K562 (cell line): ENCODE results near the gene FGF21. TPM values are rescaled to one million over a fixed set of nuclear protein-coding genes. Genes with fewer than 3 reads are reported as not detected.

Source experiments
- EP300 ChIP-seq: IDR thresholded peaks from 2 replicates; pipeline ENCODE4 v1.6.1; 2012; ENCODE audit warnings: low read length, improper control_type of control experiment
- HMGXB4 ChIP-seq: sonication (generic); formaldehyde crosslinking; IDR thresholded peaks from 2 replicates; pipeline ENCODE4 v1.8.1; 2023; ENCODE audit warnings: mild to moderate bottlenecking, missing genetic modification reagents
- KDM2B ChIP-seq: fragments of 250-450 bp; sonication (Bioruptor Pico); IDR thresholded peaks from 2 replicates; pipeline ENCODE4 v1.8.0; 2021; ENCODE audit warnings: mild to moderate bottlenecking, moderate library complexity
- LARP7 ChIP-seq: fragments of 450-650 bp; IDR thresholded peaks from 2 replicates; pipeline ENCODE4 v1.6.1; 2016
- NR1H2 ChIP-seq: sonication (generic); formaldehyde crosslinking; IDR thresholded peaks from 2 replicates; pipeline ENCODE4 v1.4.0; 2020; ENCODE audit warnings: mild to moderate bottlenecking, missing genetic modification reagents
- RBBP5 ChIP-seq: fragments of 200-600 bp; sonication (generic); IDR thresholded peaks from 2 replicates; pipeline ENCODE4 v1.6.1; 2012; ENCODE audit warnings: borderline replicate concordance, mild to moderate bottlenecking, low read length, control low read depth, inconsistent platforms; ENCODE audit not compliant: insufficient read depth, poor library complexity, severe bottlenecking
- SLC30A9 ChIP-seq: fragments of 250-450 bp; sonication (Bioruptor Pico); IDR thresholded peaks from 2 replicates; pipeline ENCODE4 v1.8.0; 2022; ENCODE audit warnings: mild to moderate bottlenecking, moderate library complexity
- TFAM ChIP-seq: fragments of 250-450 bp; sonication (Bioruptor Pico); conservative IDR thresholded peaks from 2 replicates; pipeline ENCODE4 v1.5.0; 2021; ENCODE audit warnings: mild to moderate bottlenecking, moderate library complexity
- ZBTB17 ChIP-seq: fragments of 450-650 bp; formaldehyde crosslinking; IDR thresholded peaks from 2 replicates; pipeline ENCODE4 v1.4.0; 2020; ENCODE audit warnings: mild to moderate bottlenecking
- ZNF24 ChIP-seq: fragments of 450-650 bp; IDR thresholded peaks from 2 replicates; pipeline ENCODE4 v1.6.1; 2016
- ZNF583 ChIP-seq: fragments of 250-450 bp; sonication (Bioruptor Pico); IDR thresholded peaks from 2 replicates; pipeline ENCODE4 v1.4.0; 2020
- polyA plus RNA-seq, 8 experiments: library from polyadenylated mRNA; depleted of rRNA in 4 of 8; stranded (reverse) in 5 of 8; unstranded in 3 of 8; fragments of >200 nt; fragmentation: Nextera tagmentation in 2 of 8; fragmentation: Illumina TruSeq in 1 of 8; extraction: Ambion mirVana in 2 of 8; extraction: Trizol in 1 of 8; gene quantifications; 2 replicates each; pipeline versions ENCODE4 v1.2.1 to v1.2.3, GENCODE V29; 2011 to 2014; ENCODE audit warnings: inconsistent platforms in 1 of 8, missing spikeins in 1 of 8
- total RNA-seq, 7 experiments: library from RNA; depleted of rRNA in 6 of 7; stranded (reverse); fragments of >200 nt in 6 of 7; fragmentation: Illumina TruSeq in 2 of 7; extraction: Trizol in 2 of 7; gene quantifications; 2 replicates each; pipeline versions ENCODE4 v1.2.1 to v1.2.3, GENCODE V29; 2011 to 2021; ENCODE audit warnings: low replicate concordance in 1 of 7
- TF ChIP-seq, protein P1 (sequence below): fragments of 250-450 bp; sonication (Bioruptor Pico); IDR thresholded peaks from 2 replicates; pipeline ENCODE4 v1.5.0; 2021; ENCODE audit warnings: mild to moderate bottlenecking, borderline replicate concordance
- TF ChIP-seq, protein P2 (sequence below), 2 experiments: IDR thresholded peaks; 2 replicates each; pipeline ENCODE4 v1.6.1; 2012; ENCODE audit warnings: improper control_type of control experiment in 2 of 2, low read depth in 2 of 2, low read length in 2 of 2, borderline replicate concordance in 1 of 2
- TF ChIP-seq, protein P3 (sequence below): sonication (generic); formaldehyde crosslinking; IDR thresholded peaks from 2 replicates; pipeline ENCODE4 v1.8.0; 2022; ENCODE audit warnings: mild to moderate bottlenecking, missing genetic modification reagents, borderline replicate concordance
- TF ChIP-seq, protein P4 (sequence below): sonication (generic); formaldehyde crosslinking; IDR thresholded peaks from 2 replicates; pipeline ENCODE4 v1.8.1; 2023; ENCODE audit warnings: mild to moderate bottlenecking, missing genetic modification reagents

FGF21 gene
- total and polyA plus RNA-seq, 9 of the 15 experiments (the other 6 are each of a cell fraction or from before 2014, with no cell fraction given), result 0.04 to 0.77 (median 0.09) TPM; not detected in 6

- TF ChIP-seq, protein P1, sequence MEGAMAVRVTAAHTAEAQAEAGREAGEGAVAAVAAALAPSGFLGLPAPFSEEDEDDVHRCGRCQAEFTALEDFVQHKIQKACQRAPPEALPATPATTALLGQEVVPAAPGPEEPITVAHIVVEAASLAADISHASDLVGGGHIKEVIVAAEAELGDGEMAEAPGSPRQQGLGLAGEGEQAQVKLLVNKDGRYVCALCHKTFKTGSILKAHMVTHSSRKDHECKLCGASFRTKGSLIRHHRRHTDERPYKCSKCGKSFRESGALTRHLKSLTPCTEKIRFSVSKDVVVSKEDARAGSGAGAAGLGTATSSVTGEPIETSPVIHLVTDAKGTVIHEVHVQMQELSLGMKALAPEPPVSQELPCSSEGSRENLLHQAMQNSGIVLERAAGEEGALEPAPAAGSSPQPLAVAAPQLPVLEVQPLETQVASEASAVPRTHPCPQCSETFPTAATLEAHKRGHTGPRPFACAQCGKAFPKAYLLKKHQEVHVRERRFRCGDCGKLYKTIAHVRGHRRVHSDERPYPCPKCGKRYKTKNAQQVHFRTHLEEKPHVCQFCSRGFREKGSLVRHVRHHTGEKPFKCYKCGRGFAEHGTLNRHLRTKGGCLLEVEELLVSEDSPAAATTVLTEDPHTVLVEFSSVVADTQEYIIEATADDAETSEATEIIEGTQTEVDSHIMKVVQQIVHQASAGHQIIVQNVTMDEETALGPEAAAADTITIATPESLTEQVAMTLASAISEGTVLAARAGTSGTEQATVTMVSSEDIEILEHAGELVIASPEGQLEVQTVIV, result no peak
- TF ChIP-seq, protein P2, sequence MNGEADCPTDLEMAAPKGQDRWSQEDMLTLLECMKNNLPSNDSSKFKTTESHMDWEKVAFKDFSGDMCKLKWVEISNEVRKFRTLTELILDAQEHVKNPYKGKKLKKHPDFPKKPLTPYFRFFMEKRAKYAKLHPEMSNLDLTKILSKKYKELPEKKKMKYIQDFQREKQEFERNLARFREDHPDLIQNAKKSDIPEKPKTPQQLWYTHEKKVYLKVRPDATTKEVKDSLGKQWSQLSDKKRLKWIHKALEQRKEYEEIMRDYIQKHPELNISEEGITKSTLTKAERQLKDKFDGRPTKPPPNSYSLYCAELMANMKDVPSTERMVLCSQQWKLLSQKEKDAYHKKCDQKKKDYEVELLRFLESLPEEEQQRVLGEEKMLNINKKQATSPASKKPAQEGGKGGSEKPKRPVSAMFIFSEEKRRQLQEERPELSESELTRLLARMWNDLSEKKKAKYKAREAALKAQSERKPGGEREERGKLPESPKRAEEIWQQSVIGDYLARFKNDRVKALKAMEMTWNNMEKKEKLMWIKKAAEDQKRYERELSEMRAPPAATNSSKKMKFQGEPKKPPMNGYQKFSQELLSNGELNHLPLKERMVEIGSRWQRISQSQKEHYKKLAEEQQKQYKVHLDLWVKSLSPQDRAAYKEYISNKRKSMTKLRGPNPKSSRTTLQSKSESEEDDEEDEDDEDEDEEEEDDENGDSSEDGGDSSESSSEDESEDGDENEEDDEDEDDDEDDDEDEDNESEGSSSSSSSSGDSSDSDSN (IDR thresholded peaks at IDR 0.05; ENCODE audit: borderline replicate concordance in 1 of 2, low read depth in 2 of 2, low read length in 2 of 2), result no peak
- TF ChIP-seq NR1H2 (CRISPR knock-in tag) (no peak), ZNF583 (CRISPR knock-in tag) (no peak), TFAM (CRISPR knock-in tag) (no peak), SLC30A9 (CRISPR knock-in tag) (no peak), LARP7 (no peak), ZBTB17 (CRISPR knock-in tag) (no peak), RBBP5 (no peak), HMGXB4 (CRISPR knock-in tag) (no peak), ZNF24 (peak; percentile 80), KDM2B (no peak), EP300 (no peak)
- TF ChIP-seq, protein P3, sequence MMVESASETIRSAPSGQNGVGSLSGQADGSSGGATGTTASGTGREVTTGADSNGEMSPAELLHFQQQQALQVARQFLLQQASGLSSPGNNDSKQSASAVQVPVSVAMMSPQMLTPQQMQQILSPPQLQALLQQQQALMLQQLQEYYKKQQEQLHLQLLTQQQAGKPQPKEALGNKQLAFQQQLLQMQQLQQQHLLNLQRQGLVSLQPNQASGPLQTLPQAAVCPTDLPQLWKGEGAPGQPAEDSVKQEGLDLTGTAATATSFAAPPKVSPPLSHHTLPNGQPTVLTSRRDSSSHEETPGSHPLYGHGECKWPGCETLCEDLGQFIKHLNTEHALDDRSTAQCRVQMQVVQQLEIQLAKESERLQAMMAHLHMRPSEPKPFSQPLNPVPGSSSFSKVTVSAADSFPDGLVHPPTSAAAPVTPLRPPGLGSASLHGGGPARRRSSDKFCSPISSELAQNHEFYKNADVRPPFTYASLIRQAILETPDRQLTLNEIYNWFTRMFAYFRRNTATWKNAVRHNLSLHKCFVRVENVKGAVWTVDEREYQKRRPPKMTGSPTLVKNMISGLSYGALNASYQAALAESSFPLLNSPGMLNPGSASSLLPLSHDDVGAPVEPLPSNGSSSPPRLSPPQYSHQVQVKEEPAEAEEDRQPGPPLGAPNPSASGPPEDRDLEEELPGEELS (CRISPR knock-in tag), result no peak
- TF ChIP-seq, protein P4, sequence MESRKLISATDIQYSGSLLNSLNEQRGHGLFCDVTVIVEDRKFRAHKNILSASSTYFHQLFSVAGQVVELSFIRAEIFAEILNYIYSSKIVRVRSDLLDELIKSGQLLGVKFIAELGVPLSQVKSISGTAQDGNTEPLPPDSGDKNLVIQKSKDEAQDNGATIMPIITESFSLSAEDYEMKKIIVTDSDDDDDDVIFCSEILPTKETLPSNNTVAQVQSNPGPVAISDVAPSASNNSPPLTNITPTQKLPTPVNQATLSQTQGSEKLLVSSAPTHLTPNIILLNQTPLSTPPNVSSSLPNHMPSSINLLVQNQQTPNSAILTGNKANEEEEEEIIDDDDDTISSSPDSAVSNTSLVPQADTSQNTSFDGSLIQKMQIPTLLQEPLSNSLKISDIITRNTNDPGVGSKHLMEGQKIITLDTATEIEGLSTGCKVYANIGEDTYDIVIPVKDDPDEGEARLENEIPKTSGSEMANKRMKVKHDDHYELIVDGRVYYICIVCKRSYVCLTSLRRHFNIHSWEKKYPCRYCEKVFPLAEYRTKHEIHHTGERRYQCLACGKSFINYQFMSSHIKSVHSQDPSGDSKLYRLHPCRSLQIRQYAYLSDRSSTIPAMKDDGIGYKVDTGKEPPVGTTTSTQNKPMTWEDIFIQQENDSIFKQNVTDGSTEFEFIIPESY, result no peak
These were observed 34.6 kb upstream of the FGF21 start (continued) for GRCh38 chr19:48720613-48721296.
